Lower leg skin (tissue), 4 donors: ENCODE measurements around the gene TEKT3. TPM values are rescaled to one million over a fixed set of nuclear protein-coding genes. Genes with fewer than 3 reads are reported as not detected.

Source experiments
- DNase-seq, 2 donors: peaks; one replicate each; pipeline ENCODE4 v3.0.0-alpha.2; 2019; ENCODE audit warnings: low spot score in 2 of 2
- H3K4me3 ChIP-seq: fragments of 200-600 bp; sonication (generic); 2 replicates; pipeline ENCODE4 v1.5.1; 2017; ENCODE audit warnings: mild to moderate bottlenecking, low read depth; ENCODE audit not compliant: poor library complexity, severe bottlenecking
- POLR2A ChIP-seq, 2 donors: fragments of 450-650 bp; IDR thresholded peaks; one replicate each; pipeline ENCODE4 v1.6.1; 2016 to 2017; ENCODE audit warnings: antibody characterized with exemption in 2 of 2, mild to moderate bottlenecking in 1 of 2, moderate library complexity in 1 of 2
- WGBS, 2 donors: methylation state at CpG; one replicate each; pipeline ENCODE4 v1.1.5; 2018; 5-methylcytosine and 5-hydroxymethylcytosine counted together
- intact Hi-C: fragments of 100-400 bp; cut with DNase I; formaldehyde crosslinking; loops from one replicate; pipeline ENCODE4 v1.15.0; 2023; ENCODE audit warnings: low total_unique reads
- total RNA-seq, 4 donors: library from RNA; depleted of rRNA; stranded (reverse); fragments of >200 nt; gene quantifications; one replicate each; pipeline ENCODE4 v1.1.0, GENCODE V29; 2016
- TF ChIP-seq, protein P1 (sequence below), 3 donors: fragments of 450-650 bp; IDR thresholded peaks; one replicate each; pipeline ENCODE4 v1.5.1; 2016; ENCODE audit warnings: antibody characterized with exemption in 3 of 3, mild to moderate bottlenecking in 3 of 3, moderate library complexity in 2 of 3

The TEKT3 gene
- total RNA-seq, 4 donors from 2014 or later, result 0.46 to 2.5 TPM; not detected in 2

- WGBS, 2 donors, result 11 to 62% methylated on average over 1 of the region's 1 CpG
Measured at GRCh38 chr17:15268461-15268860, 72.9 kb downstream of the TEKT3 start.

DNA sequence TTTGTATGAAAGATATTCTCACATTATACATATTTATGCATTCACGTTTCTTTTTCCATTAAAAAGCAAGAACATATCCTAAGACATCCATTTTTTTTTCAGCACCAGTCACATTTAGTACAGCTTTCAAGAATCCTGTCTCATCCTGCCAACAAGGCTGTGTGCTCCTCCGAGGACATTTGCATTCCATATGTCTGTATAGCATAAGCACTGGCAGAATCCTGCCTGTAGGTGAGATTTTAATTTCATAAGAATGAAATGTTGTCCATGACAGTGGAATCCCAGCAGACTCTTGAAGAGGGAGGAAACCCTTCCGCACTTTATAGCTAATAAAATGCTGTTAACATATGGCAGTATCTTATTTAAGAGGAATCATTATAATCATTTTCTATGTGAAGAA lies 73.4 kb downstream of the TEKT3 start:
- no peak overlapping the region for H3K4me3 ChIP-seq
- intact Hi-C loops, result loop anchor here (10.0 kb wide), 1 partner anchor 147 kb away; no protein-coding TSS in a partner anchor
- no peak for TF ChIP-seq POLR2A (IDR thresholded peaks at IDR 0.05)
- TF ChIP-seq, protein P1, sequence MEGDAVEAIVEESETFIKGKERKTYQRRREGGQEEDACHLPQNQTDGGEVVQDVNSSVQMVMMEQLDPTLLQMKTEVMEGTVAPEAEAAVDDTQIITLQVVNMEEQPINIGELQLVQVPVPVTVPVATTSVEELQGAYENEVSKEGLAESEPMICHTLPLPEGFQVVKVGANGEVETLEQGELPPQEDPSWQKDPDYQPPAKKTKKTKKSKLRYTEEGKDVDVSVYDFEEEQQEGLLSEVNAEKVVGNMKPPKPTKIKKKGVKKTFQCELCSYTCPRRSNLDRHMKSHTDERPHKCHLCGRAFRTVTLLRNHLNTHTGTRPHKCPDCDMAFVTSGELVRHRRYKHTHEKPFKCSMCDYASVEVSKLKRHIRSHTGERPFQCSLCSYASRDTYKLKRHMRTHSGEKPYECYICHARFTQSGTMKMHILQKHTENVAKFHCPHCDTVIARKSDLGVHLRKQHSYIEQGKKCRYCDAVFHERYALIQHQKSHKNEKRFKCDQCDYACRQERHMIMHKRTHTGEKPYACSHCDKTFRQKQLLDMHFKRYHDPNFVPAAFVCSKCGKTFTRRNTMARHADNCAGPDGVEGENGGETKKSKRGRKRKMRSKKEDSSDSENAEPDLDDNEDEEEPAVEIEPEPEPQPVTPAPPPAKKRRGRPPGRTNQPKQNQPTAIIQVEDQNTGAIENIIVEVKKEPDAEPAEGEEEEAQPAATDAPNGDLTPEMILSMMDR (IDR thresholded peaks at IDR 0.05), result no peak
- 52 to 56% methylated on average over 3 of the region's 3 CpGs for WGBS, 2 donors
- no peak for DNase-seq

More at GRCh38 chr17:15268461-15268860, 72.9 kb downstream of the TEKT3 start:
- intact Hi-C loops, result loop anchor here (10.0 kb wide), 1 partner anchor 146 kb away; no protein-coding TSS in a partner anchor
- DNase-seq, result no peak
- H3K4me3 ChIP-seq, result no peak overlapping the region
- TF ChIP-seq POLR2A (IDR thresholded peaks at IDR 0.05), result no peak
- TF ChIP-seq, protein P1 (IDR thresholded peaks at IDR 0.05), result no peak

GRCh38 chr17:15266325-15267125 lies 74.9 kb downstream of the TEKT3 start:
- no peak overlapping the region for H3K4me3 ChIP-seq
- DNase-seq, result no peak
- intact Hi-C loops, result loop anchor here (10.0 kb wide), 1 partner anchor 148 kb away; no protein-coding TSS in a partner anchor
- 86 to 88% methylated on average over 13 of the region's 13 CpGs for WGBS, 2 donors
- no peak for TF ChIP-seq POLR2A (IDR thresholded peaks at IDR 0.05)
- TF ChIP-seq, protein P1 (IDR thresholded peaks at IDR 0.05), result no peak

DNA sequence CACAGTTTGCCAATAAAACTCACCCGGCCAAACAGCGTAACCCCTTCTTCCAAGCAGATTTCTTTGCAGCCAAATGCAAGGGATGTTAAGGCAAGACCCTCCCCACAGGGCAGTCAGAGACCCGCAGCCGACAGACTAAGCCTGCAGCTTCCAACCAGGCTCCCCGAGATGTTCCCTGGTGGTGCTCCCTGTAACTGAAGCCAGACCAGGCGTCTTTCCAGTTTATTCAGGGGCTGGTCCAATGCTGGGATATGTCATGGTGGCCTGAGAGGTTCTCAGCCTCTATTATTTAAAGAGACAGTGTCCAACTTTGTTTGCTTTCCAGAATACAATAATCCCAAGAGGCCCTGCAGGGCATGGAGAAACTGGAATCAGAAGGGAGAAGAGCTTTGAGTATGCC lies 76.3 kb downstream of the TEKT3 start, which contains the start of gene PMP22:
PMP22 (minus strand) TSS at position 196 of the 400 bp plus-strand sequence. CDS start 4,599 bp downstream, outside the sequence.
- H3K4me3 ChIP-seq, result peak within 1 kb of the TSS; percentile 1
- peak in 1 of 2 donors; percentile 59 for DNase-seq
- no peak for TF ChIP-seq POLR2A (IDR thresholded peaks at IDR 0.05)
- TF ChIP-seq, protein P1 (IDR thresholded peaks at IDR 0.05), result no peak
- 47 to 57% methylated on average over 6 of the region's 6 CpGs for WGBS, 2 donors
- intact Hi-C loops, result loop anchor here (10.0 kb wide), 1 partner anchor 150 kb away; no protein-coding TSS in a partner anchor

DNA sequence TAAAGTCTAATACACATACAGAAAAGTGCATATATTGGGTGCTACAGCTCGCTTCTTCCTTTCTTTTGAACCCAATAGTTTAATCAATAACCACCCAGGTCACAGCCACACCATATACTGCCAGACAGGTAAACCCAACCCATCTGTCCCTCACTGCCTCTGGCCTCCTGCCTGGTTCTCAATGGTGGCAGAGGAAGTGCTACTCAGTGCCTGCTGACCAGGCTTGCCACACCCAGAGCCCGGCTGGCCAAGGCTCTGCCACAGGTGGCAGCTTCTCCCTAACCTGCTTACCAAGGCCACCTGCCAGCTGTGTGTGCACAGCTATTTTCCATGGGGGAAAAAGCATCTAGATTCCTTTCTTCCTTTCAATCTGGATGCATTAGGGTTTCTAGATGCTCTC lies 76.9 kb downstream of the TEKT3 start:
- peak overlapping the region; percentile 1 for H3K4me3 ChIP-seq
- intact Hi-C loops, result loop anchor here (10.0 kb wide), 1 partner anchor 150 kb away; no protein-coding TSS in a partner anchor
- peak in 1 of 2 donors; percentile 41 for DNase-seq
- TF ChIP-seq, protein P1 (IDR thresholded peaks at IDR 0.05), result no peak
- no peak for TF ChIP-seq POLR2A (IDR thresholded peaks at IDR 0.05)
- 46 to 49% methylated on average over 2 of the region's 2 CpGs for WGBS, 2 donors
